Lower leg skin (tissue), 4 donors: ENCODE measurements around the gene ZNF462. TPM values are rescaled to one million over a fixed set of nuclear protein-coding genes. Genes with fewer than 3 reads are reported as not detected.

Source experiments
- DNase-seq, 2 donors: peaks; one replicate each; pipeline ENCODE4 v3.0.0-alpha.2; 2019; ENCODE audit warnings: low spot score in 2 of 2
- H3K4me3 ChIP-seq: fragments of 200-600 bp; sonication (generic); 2 replicates; pipeline ENCODE4 v1.5.1; 2017; ENCODE audit warnings: mild to moderate bottlenecking, low read depth; ENCODE audit not compliant: poor library complexity, severe bottlenecking
- POLR2A ChIP-seq, 2 donors: fragments of 450-650 bp; IDR thresholded peaks; one replicate each; pipeline ENCODE4 v1.6.1; 2016 to 2017; ENCODE audit warnings: antibody characterized with exemption in 2 of 2, mild to moderate bottlenecking in 1 of 2, moderate library complexity in 1 of 2
- WGBS, 2 donors: methylation state at CpG; one replicate each; pipeline ENCODE4 v1.1.5; 2018; 5-methylcytosine and 5-hydroxymethylcytosine counted together
- intact Hi-C: fragments of 100-400 bp; cut with DNase I; formaldehyde crosslinking; loops from one replicate; pipeline ENCODE4 v1.15.0; 2023; ENCODE audit warnings: low total_unique reads
- total RNA-seq, 4 donors: library from RNA; depleted of rRNA; stranded (reverse); fragments of >200 nt; gene quantifications; one replicate each; pipeline ENCODE4 v1.1.0, GENCODE V29; 2016
- TF ChIP-seq, protein P1 (sequence below), 3 donors: fragments of 450-650 bp; IDR thresholded peaks; one replicate each; pipeline ENCODE4 v1.5.1; 2016; ENCODE audit warnings: antibody characterized with exemption in 3 of 3, mild to moderate bottlenecking in 3 of 3, moderate library complexity in 2 of 3

Gene ZNF462
- total RNA-seq, 4 donors from 2014 or later: 13.3 to 19.9 (median 16.2) TPM

DNA sequence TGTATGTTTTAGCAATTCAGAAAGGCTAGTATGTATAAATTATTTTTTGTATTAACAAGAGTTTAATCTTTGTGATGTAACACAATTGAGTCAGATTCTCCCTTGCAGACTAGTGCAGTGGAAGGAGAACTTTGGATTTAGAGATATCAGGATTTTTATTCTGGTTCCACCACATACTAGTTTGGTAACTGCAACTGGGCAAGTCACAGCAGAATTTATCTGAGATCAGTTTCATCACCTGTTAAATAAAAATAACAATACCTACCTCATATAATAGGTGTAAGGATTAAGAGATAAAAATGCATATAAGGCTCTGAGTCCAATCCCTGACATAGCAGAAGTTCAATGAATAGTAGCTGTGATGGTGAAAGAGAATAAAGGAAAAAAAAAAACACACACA lies 34.0 kb upstream of the ZNF462 start:
- DNase-seq: no peak
- intact Hi-C loops: no loop called here
- no peak overlapping the region for H3K4me3 ChIP-seq
- TF ChIP-seq, protein P1, sequence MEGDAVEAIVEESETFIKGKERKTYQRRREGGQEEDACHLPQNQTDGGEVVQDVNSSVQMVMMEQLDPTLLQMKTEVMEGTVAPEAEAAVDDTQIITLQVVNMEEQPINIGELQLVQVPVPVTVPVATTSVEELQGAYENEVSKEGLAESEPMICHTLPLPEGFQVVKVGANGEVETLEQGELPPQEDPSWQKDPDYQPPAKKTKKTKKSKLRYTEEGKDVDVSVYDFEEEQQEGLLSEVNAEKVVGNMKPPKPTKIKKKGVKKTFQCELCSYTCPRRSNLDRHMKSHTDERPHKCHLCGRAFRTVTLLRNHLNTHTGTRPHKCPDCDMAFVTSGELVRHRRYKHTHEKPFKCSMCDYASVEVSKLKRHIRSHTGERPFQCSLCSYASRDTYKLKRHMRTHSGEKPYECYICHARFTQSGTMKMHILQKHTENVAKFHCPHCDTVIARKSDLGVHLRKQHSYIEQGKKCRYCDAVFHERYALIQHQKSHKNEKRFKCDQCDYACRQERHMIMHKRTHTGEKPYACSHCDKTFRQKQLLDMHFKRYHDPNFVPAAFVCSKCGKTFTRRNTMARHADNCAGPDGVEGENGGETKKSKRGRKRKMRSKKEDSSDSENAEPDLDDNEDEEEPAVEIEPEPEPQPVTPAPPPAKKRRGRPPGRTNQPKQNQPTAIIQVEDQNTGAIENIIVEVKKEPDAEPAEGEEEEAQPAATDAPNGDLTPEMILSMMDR (IDR thresholded peaks at IDR 0.05): no peak
- TF ChIP-seq POLR2A (IDR thresholded peaks at IDR 0.05): no peak

DNA sequence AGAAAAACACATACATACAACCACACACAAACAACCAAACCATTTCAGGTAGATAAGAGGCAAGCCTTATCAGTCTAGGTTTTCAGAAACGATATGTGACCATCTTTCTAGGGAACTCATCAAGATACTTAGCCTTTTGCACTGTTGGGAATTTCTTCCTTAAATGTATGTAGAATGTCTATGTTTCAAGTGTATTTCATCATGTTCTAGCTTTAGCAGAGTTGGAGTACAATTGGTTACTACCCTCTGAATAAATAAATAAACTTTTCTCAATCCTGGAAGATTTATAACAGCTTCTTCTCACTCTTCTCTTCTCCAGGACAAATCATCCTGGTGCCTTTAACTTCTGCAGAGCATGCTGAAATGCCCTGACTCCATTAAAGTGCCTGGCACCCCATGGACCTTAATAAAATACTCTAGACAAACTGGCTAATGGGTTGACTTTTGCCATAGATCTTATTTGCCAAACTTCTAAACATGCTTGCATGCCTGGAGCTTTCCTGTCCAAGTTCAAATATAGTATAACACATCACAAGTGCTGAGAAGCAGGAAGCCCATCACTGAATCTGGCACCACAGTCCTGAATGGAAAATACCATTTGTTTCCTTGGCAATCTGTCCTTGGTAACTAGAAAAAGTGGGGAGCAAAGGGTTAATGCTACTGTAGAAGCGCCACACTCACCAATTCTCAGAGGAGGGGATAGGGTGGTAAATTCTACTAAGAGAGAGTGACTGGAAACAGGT lies 33.1 kb upstream of the ZNF462 start:
- TF ChIP-seq POLR2A (IDR thresholded peaks at IDR 0.05): no peak
- TF ChIP-seq, protein P1 (IDR thresholded peaks at IDR 0.05): no peak
- intact Hi-C loops: no loop called here
- no peak for DNase-seq
- WGBS, 2 donors: 72 to 79% methylated on average over 2 of the region's 2 CpGs
- H3K4me3 ChIP-seq: no peak overlapping the region

DNA sequence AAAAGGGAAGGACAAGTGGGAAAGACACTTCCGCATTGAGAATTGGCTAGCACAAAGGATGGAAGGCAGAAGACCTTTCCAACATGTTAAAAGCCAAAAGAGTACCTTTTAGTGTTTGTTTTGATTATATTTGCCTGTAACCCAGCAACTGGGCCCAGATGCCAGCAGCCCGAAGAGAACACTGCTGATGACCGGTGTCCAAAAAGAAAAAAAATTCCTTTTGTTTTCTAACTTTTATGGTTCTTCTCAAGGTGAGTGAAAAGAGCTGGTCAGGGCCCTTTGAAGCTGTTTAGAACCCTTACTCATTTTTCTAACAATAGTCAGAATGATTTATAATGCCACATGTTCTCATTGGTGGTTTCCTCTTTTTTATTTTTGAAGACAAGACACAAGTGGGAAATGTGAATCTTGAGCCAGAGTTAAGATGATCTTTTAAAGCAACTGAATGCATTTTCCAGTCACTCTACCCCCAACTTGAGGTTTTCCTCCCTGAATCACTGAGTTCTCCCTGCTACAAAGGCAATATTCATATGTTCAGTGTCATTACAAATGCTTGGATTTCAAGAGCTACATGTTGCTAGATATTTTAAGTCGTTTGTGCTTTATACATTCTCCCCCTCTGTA lies 32.3 kb upstream of the ZNF462 start:
- WGBS, 2 donors: 22 to 26% methylated on average over 4 of the region's 4 CpGs
- TF ChIP-seq, protein P1 (IDR thresholded peaks at IDR 0.05): no peak
- TF ChIP-seq POLR2A (IDR thresholded peaks at IDR 0.05): no peak
- no peak for DNase-seq
- intact Hi-C loops: no loop called here
- H3K4me3 ChIP-seq: no peak overlapping the region

DNA sequence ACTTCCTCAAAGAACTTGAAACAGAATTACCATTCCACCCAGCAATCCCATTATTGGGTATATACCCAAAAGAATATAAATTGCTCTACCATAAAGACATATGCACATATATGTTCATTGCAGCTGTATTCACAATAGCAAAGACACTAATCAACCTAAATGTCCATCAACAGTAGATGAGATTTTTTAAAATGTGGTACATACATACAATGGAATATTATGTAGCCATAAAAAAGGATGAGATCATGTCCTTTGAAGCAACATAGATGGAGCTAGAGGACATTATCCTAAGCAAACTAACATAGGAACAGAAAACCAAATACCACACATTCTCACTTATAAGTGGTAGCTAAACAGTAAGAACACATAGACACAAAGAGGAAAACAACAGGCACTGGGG lies 28.1 kb upstream of the ZNF462 start:
- intact Hi-C loops: no loop called here
- TF ChIP-seq, protein P1 (IDR thresholded peaks at IDR 0.05): no peak
- no peak for TF ChIP-seq POLR2A (IDR thresholded peaks at IDR 0.05)
- DNase-seq: no peak
- H3K4me3 ChIP-seq: no peak overlapping the region

DNA sequence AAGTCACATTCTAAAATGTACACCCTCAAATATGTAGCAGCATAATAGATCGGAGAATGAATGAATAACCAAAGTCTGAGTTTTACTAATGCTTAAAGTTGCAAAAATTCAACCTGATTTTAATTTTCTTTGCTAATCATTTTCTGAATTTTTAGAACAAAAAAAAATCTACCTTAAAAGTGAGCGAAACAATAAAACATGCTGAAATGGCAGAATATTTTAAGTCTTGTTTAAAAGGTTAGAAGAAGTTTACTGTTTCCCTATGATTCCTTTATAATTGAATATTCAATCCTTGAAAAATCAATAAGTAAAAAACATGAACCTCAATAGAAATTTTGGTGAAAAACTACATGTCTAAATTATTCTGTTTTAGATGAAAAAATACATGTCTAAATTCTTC lies 27.1 kb upstream of the ZNF462 start:
- TF ChIP-seq POLR2A (IDR thresholded peaks at IDR 0.05): no peak
- TF ChIP-seq, protein P1 (IDR thresholded peaks at IDR 0.05): no peak
- DNase-seq: no peak
- H3K4me3 ChIP-seq: no peak overlapping the region
- intact Hi-C loops: no loop called here
- 95 to 96% methylated on average over 2 of the region's 2 CpGs for WGBS, 2 donors
